ENCODE measurements around the gene IDH2.
"Not testable (repeated sequence)": the region's sequence is repeated elsewhere in the genome, so short reads cannot be mapped to it uniquely, and the experiment has no call there.

Gene IDH2

GRCh38 chr15:90084876-90085423, 17.3 kb downstream of the IDH2 start:
- DNase-seq (ENCODE audit: low spot score) = no peak

GRCh38 chr15:90083954-90084607, 18.2 kb downstream of the IDH2 start:
- no peak for DNase-seq (ENCODE audit: low spot score)

GRCh38 chr15:90083419-90083818, 18.8 kb downstream of the IDH2 start:
- no peak for DNase-seq (ENCODE audit: low spot score)

- peak; percentile 64 for DNase-seq (ENCODE audit: low spot score)
Measured at GRCh38 chr15:90082140-90082715, 20.0 kb downstream of the IDH2 start.

- no peak for DNase-seq (ENCODE audit: low spot score)
Measured at GRCh38 chr15:90080818-90081393, 21.4 kb downstream of the IDH2 start.

- no peak for DNase-seq (ENCODE audit: low spot score)
Measured at GRCh38 chr15:90080458-90080755, 21.9 kb downstream of the IDH2 start.

GRCh38 chr15:90079619-90080457, 22.4 kb downstream of the IDH2 start:
- DNase-seq (ENCODE audit: low spot score) = no peak

- no peak for DNase-seq (ENCODE audit: low spot score)
Measured at GRCh38 chr15:90078965-90079364, 23.3 kb downstream of the IDH2 start.

GRCh38 chr15:90076716-90077115, 25.6 kb downstream of the IDH2 start:
- no peak for DNase-seq (ENCODE audit: low spot score)

GRCh38 chr15:90075420-90076289, 26.6 kb downstream of the IDH2 start:
- DNase-seq (ENCODE audit: low spot score) = no peak

GRCh38 chr15:90074916-90075315, 27.4 kb downstream of the IDH2 start:
- DNase-seq (ENCODE audit: low spot score) = no peak

GRCh38 chr15:90074023-90074422, 28.2 kb downstream of the IDH2 start:
- DNase-seq (ENCODE audit: low spot score) = no peak

GRCh38 chr15:90072978-90073640, 29.2 kb downstream of the IDH2 start:
- no peak for DNase-seq (ENCODE audit: low spot score)

GRCh38 chr15:90071220-90071807, 31.0 kb downstream of the IDH2 start:
- peak; percentile 91 for DNase-seq (ENCODE audit: low spot score)

GRCh38 chr15:90070623-90071022, 31.6 kb downstream of the IDH2 start:
- not testable (repeated sequence) for DNase-seq (ENCODE audit: low spot score)

GRCh38 chr15:90067953-90068606, 34.2 kb downstream of the IDH2 start:
- no peak for DNase-seq (ENCODE audit: low spot score)

GRCh38 chr15:90067181-90067952, 34.9 kb downstream of the IDH2 start:
- DNase-seq (ENCODE audit: low spot score) = no peak

GRCh38 chr15:90065682-90066049, 36.6 kb downstream of the IDH2 start:
- DNase-seq (ENCODE audit: low spot score) = no peak

GRCh38 chr15:90064911-90065681, 37.2 kb downstream of the IDH2 start:
- peak; percentile 41 for DNase-seq (ENCODE audit: low spot score)
